GM18951 (cell line): Measurements from ENCODE around the gene PCDHGA1.
"Not testable (repeated sequence)": the region's sequence is repeated elsewhere in the genome, so short reads cannot be mapped to it uniquely, and the experiment has no call there.

Experiments used
- POLR2A ChIP-seq: IDR thresholded peaks from 4 replicates; pipeline ENCODE4 v1.6.1; 2011; ENCODE audit warnings: mild to moderate bottlenecking; ENCODE audit not compliant: insufficient read length, insufficient read depth; ENCODE audit errors: extremely low read depth
- in situ Hi-C: fragments of 300-500 bp; cut with MboI; formaldehyde crosslinking; loops from one replicate; pipeline ENCODE4 v1.12.0; 2022; ENCODE audit warnings: low sequenced_read_pairs, mixed read lengths, inconsistent platforms; ENCODE audit not compliant: unreplicated experiment

The PCDHGA1 gene

GRCh38 chr5:141382469-141383294 lies 52.4 kb downstream of the PCDHGA1 start, which contains the start of gene PCDHGA7:
Gene PCDHGA7 (plus strand): TSS chr5:141382742. CDS start chr5:141382900, 158 bp downstream.
- TF ChIP-seq POLR2A: no peak
- in situ Hi-C loops: no loop called here

DNA sequence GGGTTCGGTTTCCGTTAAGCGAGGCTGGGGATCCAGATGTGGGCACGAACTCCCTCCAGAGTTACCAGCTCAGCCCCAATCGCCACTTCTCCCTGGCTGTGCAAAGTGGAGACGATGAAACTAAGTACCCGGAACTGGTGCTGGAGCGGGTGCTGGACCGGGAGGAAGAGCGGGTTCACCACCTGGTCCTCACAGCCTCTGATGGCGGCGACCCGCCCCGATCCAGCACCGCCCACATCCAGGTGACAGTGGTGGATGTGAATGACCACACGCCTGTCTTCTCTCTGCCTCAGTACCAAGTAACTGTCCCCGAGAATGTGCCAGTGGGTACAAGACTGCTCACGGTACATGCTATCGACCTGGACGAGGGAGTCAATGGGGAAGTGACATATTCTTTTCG lies 53.0 kb downstream of the PCDHGA1 start:
- no peak for TF ChIP-seq POLR2A
- in situ Hi-C loops: no loop called here

- TF ChIP-seq POLR2A: no peak
- in situ Hi-C loops: no loop called here
Measured at GRCh38 chr5:141384471-141385267, 54.4 kb downstream of the PCDHGA1 start.

GRCh38 chr5:141387557-141388311 lies 57.4 kb downstream of the PCDHGA1 start, which contains the start of gene PCDHGB4:
Gene PCDHGB4 (plus strand): TSS chr5:141387698. CDS start chr5:141387885, 187 bp downstream.
- in situ Hi-C loops: not testable (repeated sequence)

DNA sequence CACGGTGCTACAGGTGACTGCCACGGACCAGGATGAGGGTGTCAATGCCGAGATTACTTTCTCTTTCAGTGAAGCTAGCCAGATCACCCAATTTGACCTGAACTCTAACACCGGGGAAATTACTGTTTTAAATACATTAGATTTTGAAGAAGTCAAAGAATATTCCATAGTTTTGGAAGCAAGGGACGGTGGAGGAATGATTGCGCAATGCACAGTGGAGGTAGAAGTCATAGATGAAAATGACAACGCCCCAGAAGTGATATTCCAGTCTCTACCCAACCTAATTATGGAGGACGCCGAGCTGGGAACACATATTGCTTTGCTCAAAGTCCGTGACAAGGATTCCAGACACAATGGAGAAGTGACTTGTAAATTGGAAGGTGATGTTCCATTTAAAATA lies 58.3 kb downstream of the PCDHGA1 start:
- in situ Hi-C loops: no loop called here
- TF ChIP-seq POLR2A: no peak

GRCh38 chr5:141389153-141390042 lies 59.1 kb downstream of the PCDHGA1 start:
- in situ Hi-C loops: no loop called here
- TF ChIP-seq POLR2A: no peak

DNA sequence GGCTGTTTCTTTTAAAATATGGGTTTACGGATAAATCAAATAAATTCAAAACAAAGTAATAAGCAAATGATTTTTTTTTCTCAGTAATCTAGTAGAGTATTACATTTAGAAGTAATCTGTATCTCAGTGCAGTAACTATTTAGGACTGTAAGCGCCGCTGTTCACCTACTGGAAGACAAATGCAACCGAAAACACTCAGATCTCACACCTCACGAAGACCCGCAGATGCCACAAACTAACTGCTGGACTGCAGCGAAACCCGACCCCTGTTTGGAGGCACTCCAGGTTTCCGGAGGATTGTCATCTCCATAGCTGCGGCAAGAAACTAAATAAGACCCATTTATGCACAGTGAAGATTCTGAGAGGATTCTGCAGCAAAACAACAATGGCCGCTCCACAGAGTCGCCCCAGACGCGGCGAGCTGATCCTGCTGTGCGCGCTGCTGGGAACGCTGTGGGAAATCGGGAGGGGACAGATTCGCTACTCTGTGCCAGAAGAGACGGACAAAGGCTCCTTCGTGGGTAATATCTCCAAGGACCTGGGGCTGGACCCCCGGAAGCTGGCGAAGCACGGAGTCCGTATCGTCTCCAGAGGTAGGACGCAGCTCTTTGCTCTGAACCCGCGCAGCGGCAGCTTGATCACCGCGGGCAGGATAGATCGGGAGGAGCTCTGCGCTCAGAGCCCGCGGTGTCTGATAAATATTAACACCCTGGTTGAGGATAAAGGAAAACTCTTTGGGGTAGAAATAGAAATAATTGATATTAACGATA lies 62.3 kb downstream of the PCDHGA1 start, which contains the start of gene PCDHGA8:
PCDHGA8 (plus strand) TSS at position 205 of the 770 bp plus-strand sequence; CDS start at position 386, 181 bp downstream.
- in situ Hi-C loops: no loop called here
- TF ChIP-seq POLR2A: no peak

DNA sequence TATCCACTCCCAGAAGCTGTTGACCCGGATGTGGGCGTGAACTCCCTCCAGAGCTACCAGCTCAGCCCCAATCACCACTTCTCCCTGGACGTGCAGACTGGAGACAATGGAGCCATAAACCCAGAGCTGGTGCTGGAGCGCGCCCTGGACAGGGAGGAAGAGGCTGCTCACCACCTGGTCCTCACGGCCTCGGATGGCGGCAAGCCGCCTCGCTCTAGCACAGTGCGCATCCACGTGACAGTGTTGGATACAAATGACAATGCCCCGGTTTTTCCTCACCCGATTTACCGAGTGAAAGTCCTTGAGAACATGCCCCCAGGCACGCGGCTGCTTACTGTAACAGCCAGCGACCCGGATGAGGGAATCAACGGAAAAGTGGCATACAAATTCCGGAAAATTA lies 63.0 kb downstream of the PCDHGA1 start:
- no peak for TF ChIP-seq POLR2A
- in situ Hi-C loops: no loop called here

GRCh38 chr5:141394401-141395187 lies 64.3 kb downstream of the PCDHGA1 start:
- in situ Hi-C loops: not testable (repeated sequence)

DNA sequence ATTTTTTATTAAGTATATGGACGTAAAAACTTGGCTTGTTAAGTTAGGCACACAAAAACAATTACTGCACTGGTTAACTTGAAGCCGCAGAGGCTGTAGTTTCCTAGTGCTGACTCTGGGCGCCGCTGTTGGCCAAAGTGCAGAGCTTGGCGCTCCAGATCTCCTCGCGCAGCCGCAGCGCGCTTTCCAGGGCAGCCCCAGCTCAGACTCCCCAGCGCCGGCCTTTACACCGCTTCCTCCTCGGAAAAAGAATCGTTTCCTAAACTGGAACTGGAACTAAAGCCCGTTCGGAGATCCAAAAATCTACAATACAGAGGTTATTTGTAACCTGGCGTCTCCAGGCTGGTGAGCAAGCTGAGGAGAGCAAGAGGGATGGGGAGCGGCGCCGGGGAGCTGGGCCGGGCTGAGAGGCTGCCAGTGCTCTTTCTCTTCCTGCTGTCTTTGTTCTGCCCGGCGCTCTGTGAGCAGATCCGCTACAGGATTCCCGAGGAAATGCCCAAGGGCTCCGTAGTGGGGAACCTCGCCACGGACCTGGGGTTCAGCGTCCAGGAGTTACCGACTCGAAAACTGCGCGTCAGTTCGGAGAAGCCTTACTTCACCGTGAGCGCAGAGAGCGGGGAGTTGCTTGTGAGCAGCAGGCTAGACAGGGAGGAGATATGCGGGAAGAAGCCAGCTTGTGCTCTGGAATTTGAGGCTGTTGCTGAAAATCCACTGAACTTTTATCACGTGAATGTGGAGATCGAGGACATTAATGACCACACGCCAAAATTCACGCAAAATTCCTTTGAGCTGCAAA lies 67.6 kb downstream of the PCDHGA1 start, which contains the start of gene PCDHGB5:
PCDHGB5 (plus strand) TSS at position 192 of the 796 bp plus-strand sequence; CDS start at position 373, 181 bp downstream.
- in situ Hi-C loops: not testable (repeated sequence)
